Measurements from ENCODE around the gene AMBP. TPM values are rescaled to one million over a fixed set of nuclear protein-coding genes. Genes with fewer than 3 reads are reported as not detected.

The AMBP gene
- total RNA-seq, 1 donor from 2014 or later = not detected

DNA sequence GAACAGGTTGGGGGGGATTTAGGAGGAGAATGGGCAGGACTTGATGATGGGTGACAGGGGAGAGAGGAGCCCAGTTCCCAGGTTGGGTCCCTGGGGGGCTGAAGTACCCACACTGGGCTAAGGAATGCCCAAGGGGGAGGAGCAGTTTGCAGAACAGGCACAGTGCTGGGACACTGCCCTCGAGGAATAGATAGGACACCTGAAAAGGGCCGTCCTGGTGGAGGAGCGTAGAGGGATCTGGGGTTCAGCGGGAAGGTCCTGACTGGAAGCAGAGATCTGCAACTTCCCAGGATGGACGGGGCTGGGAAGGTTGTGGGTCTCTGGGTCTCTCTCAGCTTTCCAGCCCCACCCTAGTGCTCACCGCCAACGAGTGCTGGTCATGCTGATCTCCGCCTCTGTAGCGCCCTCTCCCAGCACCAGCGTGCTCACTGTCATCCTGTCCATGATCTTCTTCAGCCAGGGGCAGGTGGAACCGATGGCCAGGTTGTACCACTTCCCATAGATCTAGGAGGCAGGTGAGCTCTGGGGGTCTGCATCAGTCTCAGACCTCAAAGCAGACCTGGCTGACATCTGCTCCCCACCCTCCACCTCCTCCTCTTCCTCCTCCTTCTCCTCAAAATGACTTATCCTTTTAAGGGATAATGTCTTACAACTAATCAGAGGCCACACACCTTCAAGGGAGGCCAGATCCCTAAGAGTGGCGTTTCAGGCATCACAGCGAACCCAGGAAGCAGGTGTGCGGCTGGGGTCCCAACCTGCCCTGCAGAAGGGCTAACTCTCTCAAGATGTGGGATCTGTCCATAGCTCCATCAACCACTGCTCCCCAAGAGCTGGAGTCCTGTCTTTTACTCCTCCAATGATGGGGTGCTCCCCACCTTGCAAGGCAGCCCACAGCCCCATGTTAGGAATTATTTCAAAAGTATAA is 1.6 kb downstream of the AMBP start:
- DNase-seq (ENCODE audit: low spot score) = no peak
- Histone ChIP-seq H3K79me2 (ENCODE audit: low read depth) (no peaks in the 10 kb centered on the region), H2AFZ (replicated peaks) (no peak overlapping the region), H4K20me1 (ENCODE audit: low read depth) (no peaks in the 10 kb centered on the region), H3K27me3 (no peaks in the 10 kb centered on the region), H3K4me3 (no peak overlapping the region), H3K9me3 (ENCODE audit: low read depth) (no peaks in the 10 kb centered on the region), H3K9ac (no peak overlapping the region), H3K27ac (no peak overlapping the region), H3K4me2 (no peak overlapping the region), H3F3A (ENCODE audit: low read depth) (no peaks in the 10 kb centered on the region), H3K4me1 (no peaks in the 10 kb centered on the region), H3K36me3 (no peaks in the 10 kb centered on the region)
- H3K4me1 Mint-ChIP-seq = peaks cover 2% of the 10 kb centered on the region
- no peaks in the 10 kb centered on the region for H3K36me3 Mint-ChIP-seq
- no peak for TF ChIP-seq EZH2phosphoT487 (IDR thresholded peaks at IDR 0.05)
- no peak for TF ChIP-seq EZH2 (IDR thresholded peaks at IDR 0.05)
- TF ChIP-seq, protein P1, sequence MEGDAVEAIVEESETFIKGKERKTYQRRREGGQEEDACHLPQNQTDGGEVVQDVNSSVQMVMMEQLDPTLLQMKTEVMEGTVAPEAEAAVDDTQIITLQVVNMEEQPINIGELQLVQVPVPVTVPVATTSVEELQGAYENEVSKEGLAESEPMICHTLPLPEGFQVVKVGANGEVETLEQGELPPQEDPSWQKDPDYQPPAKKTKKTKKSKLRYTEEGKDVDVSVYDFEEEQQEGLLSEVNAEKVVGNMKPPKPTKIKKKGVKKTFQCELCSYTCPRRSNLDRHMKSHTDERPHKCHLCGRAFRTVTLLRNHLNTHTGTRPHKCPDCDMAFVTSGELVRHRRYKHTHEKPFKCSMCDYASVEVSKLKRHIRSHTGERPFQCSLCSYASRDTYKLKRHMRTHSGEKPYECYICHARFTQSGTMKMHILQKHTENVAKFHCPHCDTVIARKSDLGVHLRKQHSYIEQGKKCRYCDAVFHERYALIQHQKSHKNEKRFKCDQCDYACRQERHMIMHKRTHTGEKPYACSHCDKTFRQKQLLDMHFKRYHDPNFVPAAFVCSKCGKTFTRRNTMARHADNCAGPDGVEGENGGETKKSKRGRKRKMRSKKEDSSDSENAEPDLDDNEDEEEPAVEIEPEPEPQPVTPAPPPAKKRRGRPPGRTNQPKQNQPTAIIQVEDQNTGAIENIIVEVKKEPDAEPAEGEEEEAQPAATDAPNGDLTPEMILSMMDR (IDR thresholded peaks at IDR 0.05) = no peak
- H3K4me3 Mint-ChIP-seq = no peak overlapping the region
- peaks cover 16% of the 10 kb centered on the region for H3K27me3 Mint-ChIP-seq (ENCODE audit: insufficient read depth, low read depth)
- H3K9me3 Mint-ChIP-seq = no peaks in the 10 kb centered on the region
- no peak overlapping the region for H3K27ac Mint-ChIP-seq

DNA sequence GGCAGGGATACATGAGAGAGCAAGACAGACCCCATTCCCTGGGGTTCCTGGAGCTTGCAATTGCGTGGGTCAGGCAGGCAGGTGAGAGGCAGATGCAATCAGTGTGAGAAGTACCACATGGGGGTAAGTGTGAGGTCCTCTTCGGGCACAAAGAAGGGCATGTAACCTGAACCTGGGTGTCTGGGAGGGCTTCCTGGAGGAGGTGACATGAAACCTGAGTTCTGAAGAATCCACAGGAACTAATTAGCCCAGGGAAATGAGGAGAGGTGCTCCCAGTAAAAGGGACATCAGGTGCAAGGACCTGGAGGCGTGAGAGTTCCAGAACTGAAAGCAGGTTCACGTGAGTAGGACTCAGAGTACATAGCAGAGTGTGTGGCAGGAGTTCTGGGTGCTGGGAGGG is 2.5 kb downstream of the AMBP start:
- H3K27me3 ChIP-seq = no peaks in the 10 kb centered on the region
- Mint-ChIP-seq H3K9me3 (no peaks in the 10 kb centered on the region), H3K27me3 (ENCODE audit: insufficient read depth, low read depth) (peaks cover 16% of the 10 kb centered on the region), H3K4me3 (no peak overlapping the region), H3K4me1 (peaks cover 2% of the 10 kb centered on the region), H3K36me3 (no peaks in the 10 kb centered on the region), H3K27ac (no peak overlapping the region)
- H3K79me2 ChIP-seq (ENCODE audit: low read depth) = no peaks in the 10 kb centered on the region
- H3K9me3 ChIP-seq (ENCODE audit: low read depth) = no peaks in the 10 kb centered on the region
- no peak overlapping the region for H3K9ac ChIP-seq
- H3K36me3 ChIP-seq = no peaks in the 10 kb centered on the region
- H3K4me1 ChIP-seq = no peaks in the 10 kb centered on the region
- H3K27ac ChIP-seq = no peak overlapping the region
- TF ChIP-seq, protein P1 (IDR thresholded peaks at IDR 0.05) = no peak
- no peak for TF ChIP-seq EZH2phosphoT487 (IDR thresholded peaks at IDR 0.05)
- no peak for TF ChIP-seq EZH2 (IDR thresholded peaks at IDR 0.05)
- H4K20me1 ChIP-seq (ENCODE audit: low read depth) = no peaks in the 10 kb centered on the region
- no peak overlapping the region for H3K4me2 ChIP-seq
- H3F3A ChIP-seq (ENCODE audit: low read depth) = no peaks in the 10 kb centered on the region
- H3K4me3 ChIP-seq = no peak overlapping the region
- no peak overlapping the region for H2AFZ ChIP-seq (replicated peaks)
- no peak for DNase-seq (ENCODE audit: low spot score)

DNA sequence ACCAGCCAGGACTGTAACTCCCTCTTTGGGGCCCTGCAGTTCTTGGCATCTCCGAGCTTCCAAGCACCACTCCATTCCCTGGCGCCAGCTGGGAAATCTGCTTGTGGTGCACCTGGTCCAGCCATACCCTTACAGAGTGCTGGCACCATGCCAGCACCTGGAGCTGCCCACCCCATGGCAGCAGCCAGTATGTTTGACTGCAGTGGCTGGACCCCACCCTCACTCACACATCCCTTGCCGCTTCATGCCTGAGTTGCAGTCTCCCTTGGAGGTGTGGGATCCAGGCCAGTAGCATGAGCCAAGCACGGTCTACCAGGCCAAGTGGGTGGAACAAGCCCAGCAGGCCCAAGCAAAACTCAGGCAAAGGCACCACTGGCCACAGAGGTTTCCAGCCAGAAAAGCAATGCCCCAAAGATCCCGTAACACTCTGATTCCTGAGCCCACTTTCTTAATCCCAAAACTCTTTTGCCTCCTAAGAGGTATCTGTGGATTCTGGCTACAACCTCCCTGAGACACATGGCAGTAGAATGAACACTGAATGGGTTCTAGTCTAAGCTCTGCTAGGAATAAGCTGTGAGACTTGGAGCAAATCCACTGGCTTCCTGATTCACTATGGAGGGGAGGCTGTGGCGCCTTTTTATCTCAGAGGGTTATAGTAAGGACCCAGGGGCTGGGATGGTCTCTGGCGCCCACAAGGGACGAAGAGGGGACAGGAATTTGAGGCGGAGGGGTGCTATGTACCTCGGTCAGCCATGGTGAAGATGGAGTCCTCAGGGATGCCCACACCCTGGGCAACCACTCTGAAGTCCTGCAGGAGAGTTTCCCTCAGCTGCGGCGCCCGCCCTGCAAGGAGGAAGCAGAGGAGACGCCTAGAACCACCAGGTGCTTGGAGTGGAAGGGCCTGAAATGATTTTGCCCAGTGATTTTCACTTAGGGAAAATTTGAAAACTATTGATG is 5.6 kb downstream of the AMBP start:
- Mint-ChIP-seq H3K27ac (no peak overlapping the region), H3K4me1 (no peaks in the 10 kb centered on the region), H3K9me3 (no peaks in the 10 kb centered on the region), H3K4me3 (no peak overlapping the region), H3K36me3 (no peaks in the 10 kb centered on the region), H3K27me3 (ENCODE audit: insufficient read depth, low read depth) (peaks cover 9% of the 10 kb centered on the region)
- no peak overlapping the region for H3K4me2 ChIP-seq
- H4K20me1 ChIP-seq (ENCODE audit: low read depth) = no peaks in the 10 kb centered on the region
- H2AFZ ChIP-seq (replicated peaks) = no peak overlapping the region
- no peaks in the 10 kb centered on the region for H3K9me3 ChIP-seq (ENCODE audit: low read depth)
- H3K36me3 ChIP-seq = no peaks in the 10 kb centered on the region
- H3K9ac ChIP-seq = no peak overlapping the region
- no peaks in the 10 kb centered on the region for H3K27me3 ChIP-seq
- TF ChIP-seq, protein P1 (IDR thresholded peaks at IDR 0.05) = peak; percentile 29
- TF ChIP-seq EZH2phosphoT487 (IDR thresholded peaks at IDR 0.05) = no peak
- no peaks in the 10 kb centered on the region for H3K79me2 ChIP-seq (ENCODE audit: low read depth)
- no peak overlapping the region for H3K4me3 ChIP-seq
- no peaks in the 10 kb centered on the region for H3K4me1 ChIP-seq
- DNase-seq (ENCODE audit: low spot score) = peak; percentile 28
- no peak overlapping the region for H3K27ac ChIP-seq
- no peaks in the 10 kb centered on the region for H3F3A ChIP-seq (ENCODE audit: low read depth)

Measured in neural progenitor cell (in vitro differentiated cells).